HEK293 (cell line): ENCODE measurements around the gene TREX2.

Experiments used
- ZNF202 ChIP-seq: fragments of 450-650 bp; formaldehyde crosslinking; IDR thresholded peaks from 2 replicates; pipeline ENCODE4 v1.5.1; 2016; ENCODE audit warnings: missing biosample characterization, missing genetic modification characterization, borderline replicate concordance
- TF ChIP-seq, protein P1 (sequence below): fragments of 450-650 bp; formaldehyde crosslinking; IDR thresholded peaks from 2 replicates; pipeline ENCODE4 v1.5.1; 2016; ENCODE audit warnings: missing biosample characterization, missing genetic modification characterization

DNA sequence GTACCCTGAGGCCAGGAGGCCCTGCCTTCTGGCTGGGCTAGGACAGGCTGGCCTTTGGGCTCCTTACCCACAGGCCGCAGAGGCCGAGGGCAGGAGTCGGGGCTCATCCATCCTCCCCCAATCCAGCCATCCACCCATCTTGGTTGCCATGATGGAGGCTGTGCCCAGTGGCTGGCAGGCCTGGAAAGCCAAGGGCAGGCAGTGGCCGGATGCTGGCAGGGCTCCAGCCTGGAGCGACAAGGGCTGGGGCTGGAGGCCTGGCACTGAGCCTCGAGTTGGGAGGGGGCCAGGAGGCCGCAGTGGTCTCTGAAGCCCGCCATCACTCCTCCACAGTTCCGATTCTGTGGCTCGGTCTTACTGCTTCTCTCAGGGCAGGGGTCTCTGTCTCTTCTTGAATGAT lies 40.3 kb upstream of the TREX2 start:
- TF ChIP-seq ZNF202 (tag by site-specific recombination): no peak
- TF ChIP-seq, protein P1, sequence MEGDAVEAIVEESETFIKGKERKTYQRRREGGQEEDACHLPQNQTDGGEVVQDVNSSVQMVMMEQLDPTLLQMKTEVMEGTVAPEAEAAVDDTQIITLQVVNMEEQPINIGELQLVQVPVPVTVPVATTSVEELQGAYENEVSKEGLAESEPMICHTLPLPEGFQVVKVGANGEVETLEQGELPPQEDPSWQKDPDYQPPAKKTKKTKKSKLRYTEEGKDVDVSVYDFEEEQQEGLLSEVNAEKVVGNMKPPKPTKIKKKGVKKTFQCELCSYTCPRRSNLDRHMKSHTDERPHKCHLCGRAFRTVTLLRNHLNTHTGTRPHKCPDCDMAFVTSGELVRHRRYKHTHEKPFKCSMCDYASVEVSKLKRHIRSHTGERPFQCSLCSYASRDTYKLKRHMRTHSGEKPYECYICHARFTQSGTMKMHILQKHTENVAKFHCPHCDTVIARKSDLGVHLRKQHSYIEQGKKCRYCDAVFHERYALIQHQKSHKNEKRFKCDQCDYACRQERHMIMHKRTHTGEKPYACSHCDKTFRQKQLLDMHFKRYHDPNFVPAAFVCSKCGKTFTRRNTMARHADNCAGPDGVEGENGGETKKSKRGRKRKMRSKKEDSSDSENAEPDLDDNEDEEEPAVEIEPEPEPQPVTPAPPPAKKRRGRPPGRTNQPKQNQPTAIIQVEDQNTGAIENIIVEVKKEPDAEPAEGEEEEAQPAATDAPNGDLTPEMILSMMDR (tag by site-specific recombination): no peak
